ENCODE data around the gene SPINK4.

The SPINK4 gene

GRCh38 chr9:33289496-33289895 is 49.5 kb downstream of the SPINK4 start:
- peaks cover 75 to 86% (median 84%) of the 10 kb centered on the region in 10 experiments for H3K4me1 ChIP-seq

GRCh38 chr9:33289936-33290246 is 49.9 kb downstream of the SPINK4 start:
- peak overlapping the region in 9 of 10 experiments; percentile 21 to 86 (median 70); a peak in 15 of 20 replicates for H3K4me3 ChIP-seq
- H3K4me1 ChIP-seq: peaks cover 79 to 90% (median 88%) of the 10 kb centered on the region in 10 experiments
- TF ChIP-seq Cebpa-rat (IDR thresholded peaks at IDR 0.05): no peak
- peaks cover 17 to 33% (median 25%) of the 10 kb centered on the region in 11 experiments; a peak in 21 of 22 replicates for H3K36me3 ChIP-seq
- no peaks in the 10 kb centered on the region for H4K20me1 ChIP-seq
- H3K27me3 ChIP-seq: no peaks in the 10 kb centered on the region
- H3K27ac ChIP-seq: peak overlapping the region; percentile 96 to 100 (median 99)
- peak overlapping the region; percentile 80 to 94 (median 88) for H3K4me2 ChIP-seq
- peaks cover 0 to 5% (median 0%) of the 10 kb centered on the region in 11 experiments; a peak in 2 of 22 replicates for H3K9me3 ChIP-seq (replicated peaks in 1 of 11)
- peak overlapping the region; percentile 91 to 98 (median 96) for H3K9ac ChIP-seq

More at GRCh38 chr9:33289496-33289895, 49.5 kb downstream of the SPINK4 start:
- Histone ChIP-seq H3K27ac (peak overlapping the region; percentile 96 to 100 (median 99)), H3K9me3 (replicated peaks in 1 of 11) (peaks cover 0 to 5% (median 0%) of the 10 kb centered on the region in 11 experiments; a peak in 2 of 22 replicates), H3K27me3 (no peaks in the 10 kb centered on the region), H3K36me3 (peaks cover 16 to 32% (median 25%) of the 10 kb centered on the region in 11 experiments; a peak in 20 of 22 replicates), H3K4me3 (peak overlapping the region in 9 of 10 experiments; percentile 21 to 86 (median 70); a peak in 15 of 20 replicates), H3K9ac (peak overlapping the region; percentile 91 to 98 (median 96)), H3K4me2 (peak overlapping the region; percentile 80 to 94 (median 88)), H4K20me1 (no peaks in the 10 kb centered on the region)
- no peak for TF ChIP-seq Cebpa-rat (IDR thresholded peaks at IDR 0.05)

DNA sequence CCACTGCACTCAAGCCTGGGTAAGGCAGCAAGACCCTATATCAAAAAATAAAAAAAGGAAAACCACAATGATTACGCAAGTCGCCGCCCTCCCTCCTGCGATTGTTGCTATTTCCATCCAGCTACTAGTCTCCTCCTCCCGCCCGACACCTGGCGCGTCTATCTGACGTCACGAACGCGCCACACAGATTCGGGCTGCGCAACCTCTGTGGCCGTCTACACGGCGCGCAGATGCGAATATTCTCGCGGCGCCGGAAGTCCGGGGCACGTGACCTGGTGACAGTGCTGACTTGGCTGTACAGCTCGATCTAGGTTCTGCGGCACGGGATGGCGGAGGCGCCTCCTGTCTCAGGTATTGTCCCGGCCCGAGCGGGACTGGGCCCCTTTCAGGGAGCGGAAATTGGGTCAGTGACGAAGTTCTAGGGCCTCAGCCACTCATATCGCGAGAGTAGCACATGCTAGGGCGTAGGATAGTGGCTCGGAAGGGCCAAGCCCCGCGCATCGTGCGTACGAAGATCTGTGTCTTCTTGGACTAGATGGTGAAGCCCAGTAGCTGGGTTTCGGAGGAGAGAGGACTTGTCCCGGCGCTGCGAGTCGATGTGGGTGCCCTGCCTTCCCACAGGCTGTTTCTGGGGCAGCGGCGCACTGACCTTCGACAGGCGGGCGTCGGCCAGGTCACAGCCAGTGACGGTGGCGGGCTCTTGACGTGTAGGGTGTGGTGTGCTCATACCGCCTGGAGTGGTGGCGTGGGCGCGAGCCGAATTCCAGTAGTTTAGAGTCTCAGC is 50.5 kb downstream of the SPINK4 start, which contains the start of gene NFX1:
Gene NFX1, plus strand, starts transcription at position 270 of the 784 bp plus-strand sequence. Its CDS starts 57 bp downstream, at position 327.
- Histone ChIP-seq H3K9ac (peak within 1 kb of the TSS; percentile 91 to 98 (median 96)), H3K36me3 (peaks cover 22 to 38% (median 30%) of the 10 kb centered on the region in 11 experiments; a peak in 21 of 22 replicates), H3K27me3 (no peaks in the 10 kb centered on the region), H3K9me3 (replicated peaks in 1 of 11) (peaks cover 0 to 5% (median 0%) of the 10 kb centered on the region in 11 experiments; a peak in 2 of 22 replicates), H3K4me2 (peak within 1 kb of the TSS; percentile 90 to 97 (median 94)), H3K4me1 (peaks cover 80 to 91% (median 89%) of the 10 kb centered on the region in 10 experiments), H3K27ac (peak within 1 kb of the TSS; percentile 96 to 100 (median 99)), H4K20me1 (no peaks in the 10 kb centered on the region), H3K4me3 (peak within 1 kb of the TSS; percentile 66 to 86 (median 76))
- TF ChIP-seq Cebpa-rat (IDR thresholded peaks at IDR 0.05): peak; percentile 93 to 100 (median 99)

- Histone ChIP-seq H3K9me3 (replicated peaks in 1 of 11) (peaks cover 0 to 5% (median 0%) of the 10 kb centered on the region in 11 experiments; a peak in 2 of 22 replicates), H3K27me3 (no peaks in the 10 kb centered on the region), H4K20me1 (no peaks in the 10 kb centered on the region), H3K4me2 (peak overlapping the region; percentile 80 to 97 (median 94)), H3K4me3 (peak overlapping the region; percentile 66 to 86 (median 76)), H3K4me1 (peaks cover 80 to 91% (median 89%) of the 10 kb centered on the region in 10 experiments), H3K9ac (peak overlapping the region; percentile 91 to 98 (median 96)), H3K36me3 (peaks cover 28 to 44% (median 36%) of the 10 kb centered on the region in 11 experiments; a peak in 21 of 22 replicates), H3K27ac (peak overlapping the region; percentile 96 to 100 (median 99))
- TF ChIP-seq Cebpa-rat (IDR thresholded peaks at IDR 0.05): no peak
These were observed 51.0 kb downstream of the SPINK4 start for GRCh38 chr9:33291031-33291397.

- Histone ChIP-seq H3K9ac (peak overlapping the region in 10 of 11 experiments; percentile 2 to 97 (median 92); a peak in 12 of 22 replicates), H3K4me3 (peak overlapping the region in 8 of 10 experiments; percentile 70 to 83 (median 76); a peak in 16 of 20 replicates), H3K9me3 (replicated peaks in 1 of 11) (peaks cover 0 to 5% (median 0%) of the 10 kb centered on the region in 11 experiments; a peak in 2 of 22 replicates), H3K27me3 (no peaks in the 10 kb centered on the region), H3K27ac (peak overlapping the region; percentile 9 to 100 (median 98); a peak in 21 of 22 replicates), H3K36me3 (peaks cover 36 to 53% (median 45%) of the 10 kb centered on the region in 11 experiments; a peak in 21 of 22 replicates), H3K4me1 (peaks cover 80 to 91% (median 90%) of the 10 kb centered on the region in 10 experiments), H4K20me1 (peaks cover 0 to 2% (median 0%) of the 10 kb centered on the region in 11 experiments; a peak in 1 of 22 replicates), H3K4me2 (peak overlapping the region; percentile 80 to 97 (median 94))
- TF ChIP-seq Cebpa-rat (IDR thresholded peaks at IDR 0.05): no peak
These were observed 51.9 kb downstream of the SPINK4 start for GRCh38 chr9:33291901-33292300.

- TF ChIP-seq Cebpa-rat (IDR thresholded peaks at IDR 0.05): no peak
- Histone ChIP-seq H3K4me2 (peak overlapping the region; percentile 80 to 97 (median 94); a peak in 21 of 22 replicates), H3K9me3 (replicated peaks in 1 of 11) (peaks cover 0 to 5% (median 0%) of the 10 kb centered on the region in 11 experiments; a peak in 2 of 22 replicates), H3K9ac (peak overlapping the region in 10 of 11 experiments; percentile 54 to 97 (median 76); a peak in 15 of 22 replicates), H3K4me1 (peaks cover 84 to 92% (median 90%) of the 10 kb centered on the region in 10 experiments), H3K4me3 (peak overlapping the region in 7 of 10 experiments; percentile 50 to 83 (median 59); a peak in 11 of 20 replicates), H4K20me1 (peaks cover 5 to 13% (median 12%) of the 10 kb centered on the region in 11 experiments; a peak in 16 of 22 replicates), H3K27ac (peak overlapping the region in 9 of 11 experiments; percentile 96 to 100 (median 99); a peak in 18 of 22 replicates), H3K36me3 (peaks cover 48 to 68% (median 59%) of the 10 kb centered on the region in 11 experiments), H3K27me3 (no peaks in the 10 kb centered on the region)
These were observed 53.8 kb downstream of the SPINK4 start for GRCh38 chr9:33293782-33294181.

- H4K20me1 ChIP-seq: peaks cover 5 to 23% (median 19%) of the 10 kb centered on the region in 11 experiments; a peak in 17 of 22 replicates
- H3K27me3 ChIP-seq: no peaks in the 10 kb centered on the region
- peak overlapping the region; percentile 54 to 97 (median 75) for H3K9ac ChIP-seq
- H3K4me2 ChIP-seq: peak overlapping the region; percentile 80 to 97 (median 94)
- H3K4me3 ChIP-seq: peak overlapping the region; percentile 12 to 83 (median 56); a peak in 18 of 20 replicates
- peaks cover 0 to 5% (median 0%) of the 10 kb centered on the region in 11 experiments; a peak in 2 of 22 replicates for H3K9me3 ChIP-seq (replicated peaks in 1 of 11)
- TF ChIP-seq Cebpa-rat (IDR thresholded peaks at IDR 0.05): no peak
- peaks cover 87 to 93% (median 91%) of the 10 kb centered on the region in 10 experiments for H3K4me1 ChIP-seq
- H3K27ac ChIP-seq: peak overlapping the region; percentile 21 to 100 (median 98); a peak in 21 of 22 replicates
- H3K36me3 ChIP-seq: peaks cover 59 to 79% (median 70%) of the 10 kb centered on the region in 11 experiments
These were observed 54.9 kb downstream of the SPINK4 start for GRCh38 chr9:33294670-33295432.
